HG03039 (cell line): Measurements from ENCODE around the gene CCDC85C.
"Not testable (repeated sequence)": the region's sequence is repeated elsewhere in the genome, so short reads cannot be mapped to it uniquely, and the experiment has no call there.

Experiments used
- ATAC-seq: cut with Tn5 transposase; IDR thresholded peaks from one replicate; pipeline ENCODE4 v1.9.1; 2021; ENCODE audit warnings: mild to moderate bottlenecking, moderate library complexity; ENCODE audit not compliant: unreplicated experiment

Gene CCDC85C

DNA sequence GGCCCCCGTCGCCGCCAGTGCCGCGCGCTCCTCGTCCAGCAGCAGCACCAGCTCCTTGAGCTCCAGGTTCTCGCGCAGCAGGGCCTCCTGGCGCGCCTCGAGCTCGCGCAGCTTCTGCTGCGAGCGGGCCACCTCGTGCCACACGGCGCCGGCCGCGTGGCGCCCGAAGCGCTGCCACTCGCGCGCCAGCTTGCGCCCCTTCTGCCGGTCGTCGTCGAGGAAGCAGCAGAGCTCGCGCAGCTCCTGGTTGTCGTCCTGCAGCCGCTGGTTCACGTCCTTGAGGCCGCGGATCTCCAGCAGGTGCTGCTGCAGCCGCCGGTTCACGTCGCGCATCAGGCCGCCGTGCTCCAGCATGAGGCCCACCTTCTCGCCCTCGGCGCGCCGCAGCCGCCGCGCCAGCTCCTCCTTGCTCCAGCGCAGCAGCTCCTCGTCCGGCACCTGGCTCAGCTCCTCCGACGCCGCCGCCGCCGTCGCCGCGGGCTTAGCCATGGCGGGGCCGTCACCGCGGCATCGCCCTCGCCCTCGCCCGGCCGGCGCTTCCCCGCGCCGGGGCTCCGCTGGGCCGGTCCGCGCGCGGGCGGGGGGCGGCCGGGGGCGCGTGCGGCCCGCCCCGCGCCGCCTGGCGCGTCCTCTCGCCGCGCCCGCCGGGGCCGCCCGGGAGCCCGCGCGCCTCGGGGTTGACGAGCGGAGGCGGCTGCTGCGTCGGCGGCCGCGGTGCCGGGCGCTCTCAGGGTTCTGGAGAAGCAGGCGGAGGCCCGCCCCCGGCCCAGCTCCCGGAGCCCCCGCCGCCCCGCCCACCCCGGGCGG, at the start of gene CCDC85C:
Gene CCDC85C (minus strand): TSS at position 737 of the 807 bp plus-strand sequence. CDS start 248 bp downstream, at position 489.
- no peak for ATAC-seq

DNA sequence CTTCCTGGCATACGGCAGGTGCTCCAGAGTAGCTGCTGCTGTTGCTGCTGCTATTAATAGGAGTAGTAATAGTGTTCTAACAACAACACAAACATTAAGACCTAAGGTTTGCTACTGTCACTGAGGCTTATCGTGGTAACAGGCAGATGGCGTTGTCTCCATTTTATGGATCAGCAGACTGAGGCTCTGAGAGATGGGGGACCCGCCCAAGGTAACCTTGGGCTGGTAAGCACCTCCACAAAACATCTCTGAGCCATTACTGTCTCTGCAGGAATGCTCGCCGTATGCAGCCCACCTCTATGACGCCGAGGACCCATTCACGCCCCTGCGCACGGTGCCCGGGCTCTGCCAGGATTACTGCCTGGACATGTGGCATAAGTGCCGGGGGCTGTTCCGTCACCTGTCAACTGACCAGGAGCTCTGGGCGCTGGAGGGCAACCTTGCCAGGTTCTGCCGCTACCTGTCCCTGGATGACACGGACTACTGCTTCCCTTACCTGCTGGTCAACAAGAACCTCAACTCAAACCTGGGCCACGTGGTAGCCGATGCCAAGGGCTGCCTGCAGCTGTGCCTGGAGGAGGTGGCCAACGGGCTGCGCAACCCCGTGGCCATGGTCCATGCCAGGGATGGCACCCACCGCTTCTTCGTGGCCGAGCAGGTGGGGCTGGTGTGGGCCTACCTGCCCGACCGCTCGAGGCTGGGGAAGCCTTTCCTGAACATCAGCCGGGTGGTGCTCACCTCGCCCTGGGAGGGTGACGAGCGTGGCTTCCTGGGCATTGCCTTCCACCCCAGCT, 48.1 kb upstream of the CCDC85C start:
- no peak for ATAC-seq

DNA sequence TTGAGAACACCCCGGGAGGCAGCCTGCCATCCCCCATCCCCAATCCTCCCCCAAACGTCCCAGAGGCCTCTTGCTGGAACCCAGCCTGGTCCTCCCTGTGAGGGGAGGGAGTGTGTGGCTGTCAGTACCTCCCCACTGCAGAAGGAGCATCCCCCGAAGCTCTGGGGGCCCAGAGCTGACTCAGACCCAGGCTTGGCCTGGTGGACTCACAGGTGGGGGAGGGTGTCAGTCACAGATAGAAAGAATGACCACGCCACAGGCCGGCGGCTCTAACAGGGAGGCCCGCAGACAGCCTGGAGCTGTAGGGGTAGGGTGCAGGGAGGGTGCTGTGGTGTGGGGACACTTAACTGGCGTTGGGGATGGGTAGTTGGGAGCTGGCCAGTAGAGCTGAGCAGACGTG, 46.2 kb upstream of the CCDC85C start:
- no peak for ATAC-seq

DNA sequence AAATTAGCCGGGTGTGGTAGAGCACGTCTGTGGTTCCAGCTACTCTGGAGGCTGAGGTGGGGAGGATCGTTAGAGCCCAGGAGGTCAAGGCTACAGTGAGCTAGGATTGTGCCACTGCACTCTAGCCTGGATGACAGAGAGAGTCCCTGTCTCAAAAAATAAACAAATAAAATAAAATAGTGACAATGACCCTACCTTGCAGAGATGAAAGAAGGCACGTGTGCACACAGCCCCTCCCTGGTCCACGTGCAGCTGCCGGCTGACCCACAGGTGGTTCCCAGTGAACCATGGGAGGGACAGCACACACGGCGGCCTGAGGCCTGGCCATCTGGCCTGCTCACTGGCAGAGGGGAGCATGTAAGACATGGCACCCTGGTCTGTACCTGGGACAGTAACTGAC, 45.6 kb upstream of the CCDC85C start:
- no peak for ATAC-seq

DNA sequence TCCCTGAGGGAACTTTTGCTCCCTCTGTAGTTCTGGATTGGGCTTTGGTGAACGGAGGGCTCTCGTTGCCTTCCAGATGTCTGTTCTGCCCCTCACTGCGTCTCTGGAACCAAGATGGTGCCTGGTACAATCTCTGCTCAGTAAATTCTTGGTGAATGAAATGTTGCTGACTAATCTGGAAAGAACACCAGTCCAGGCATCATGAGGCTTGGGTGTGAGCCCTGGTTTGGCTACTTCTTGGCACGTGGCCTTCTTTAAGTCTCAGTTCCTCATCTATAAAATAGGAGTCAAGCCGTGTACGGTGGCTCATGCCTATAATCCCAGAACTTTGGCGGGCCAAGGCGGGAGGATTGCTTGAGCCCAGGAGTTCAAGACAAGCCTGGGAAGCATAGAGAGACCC, 45.2 kb upstream of the CCDC85C start:
- ATAC-seq: no peak

DNA sequence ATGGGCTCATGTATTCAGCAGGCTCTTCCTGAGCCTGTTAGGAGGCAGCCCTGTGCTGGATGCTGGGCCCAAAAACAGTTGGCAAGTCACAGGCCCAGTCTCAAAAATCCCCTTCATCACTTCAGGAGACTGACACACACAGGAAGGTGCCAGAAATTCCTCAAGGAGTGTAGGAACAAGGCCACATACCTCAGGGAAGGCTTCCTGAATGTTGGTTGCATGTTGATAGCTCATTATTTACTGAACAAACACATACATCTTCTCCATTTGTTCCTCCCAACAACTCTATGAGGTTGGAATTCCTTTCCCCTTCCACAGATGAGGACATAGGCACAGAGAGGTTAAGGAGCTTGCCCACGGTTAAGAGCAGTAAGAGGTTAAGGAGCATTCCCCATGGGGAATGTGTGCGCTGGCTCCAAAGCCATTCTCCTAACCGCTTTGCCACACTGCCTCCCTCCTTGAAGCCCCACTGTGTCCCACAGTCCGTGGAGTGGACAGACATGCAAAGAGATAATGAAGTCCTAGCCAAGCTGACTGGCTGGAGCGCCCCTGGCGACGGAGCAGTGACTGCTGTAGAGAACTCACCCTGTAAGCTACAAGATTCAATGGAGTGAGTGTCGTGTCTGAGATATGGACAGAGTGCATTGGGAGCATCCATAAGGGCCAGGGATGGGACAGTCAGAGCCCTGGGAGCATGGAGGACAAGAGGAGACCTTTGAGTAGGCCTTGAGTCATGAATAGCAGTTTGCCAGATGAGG, 44.2 kb upstream of the CCDC85C start:
- ATAC-seq: no peak

DNA sequence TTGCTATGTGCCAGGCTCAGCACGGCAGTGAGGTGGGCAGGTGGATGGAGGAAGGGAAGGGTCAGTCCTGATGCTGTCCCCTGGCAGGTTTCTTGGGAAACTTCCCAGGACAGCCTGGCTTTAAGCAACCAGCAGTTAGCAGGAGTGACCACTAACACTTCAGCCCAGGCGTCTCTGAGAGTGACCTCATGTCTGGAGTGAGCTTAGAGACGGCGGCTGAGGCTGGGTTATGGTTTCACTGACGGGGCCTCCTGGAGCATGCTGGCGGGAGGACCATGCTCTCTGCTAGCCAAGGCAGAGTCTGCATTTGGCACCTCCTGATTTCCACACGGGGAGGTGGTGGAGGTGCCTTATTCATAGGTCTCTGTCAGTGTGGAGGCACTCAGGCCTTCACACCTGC, 43.4 kb upstream of the CCDC85C start:
- ATAC-seq: no peak

DNA sequence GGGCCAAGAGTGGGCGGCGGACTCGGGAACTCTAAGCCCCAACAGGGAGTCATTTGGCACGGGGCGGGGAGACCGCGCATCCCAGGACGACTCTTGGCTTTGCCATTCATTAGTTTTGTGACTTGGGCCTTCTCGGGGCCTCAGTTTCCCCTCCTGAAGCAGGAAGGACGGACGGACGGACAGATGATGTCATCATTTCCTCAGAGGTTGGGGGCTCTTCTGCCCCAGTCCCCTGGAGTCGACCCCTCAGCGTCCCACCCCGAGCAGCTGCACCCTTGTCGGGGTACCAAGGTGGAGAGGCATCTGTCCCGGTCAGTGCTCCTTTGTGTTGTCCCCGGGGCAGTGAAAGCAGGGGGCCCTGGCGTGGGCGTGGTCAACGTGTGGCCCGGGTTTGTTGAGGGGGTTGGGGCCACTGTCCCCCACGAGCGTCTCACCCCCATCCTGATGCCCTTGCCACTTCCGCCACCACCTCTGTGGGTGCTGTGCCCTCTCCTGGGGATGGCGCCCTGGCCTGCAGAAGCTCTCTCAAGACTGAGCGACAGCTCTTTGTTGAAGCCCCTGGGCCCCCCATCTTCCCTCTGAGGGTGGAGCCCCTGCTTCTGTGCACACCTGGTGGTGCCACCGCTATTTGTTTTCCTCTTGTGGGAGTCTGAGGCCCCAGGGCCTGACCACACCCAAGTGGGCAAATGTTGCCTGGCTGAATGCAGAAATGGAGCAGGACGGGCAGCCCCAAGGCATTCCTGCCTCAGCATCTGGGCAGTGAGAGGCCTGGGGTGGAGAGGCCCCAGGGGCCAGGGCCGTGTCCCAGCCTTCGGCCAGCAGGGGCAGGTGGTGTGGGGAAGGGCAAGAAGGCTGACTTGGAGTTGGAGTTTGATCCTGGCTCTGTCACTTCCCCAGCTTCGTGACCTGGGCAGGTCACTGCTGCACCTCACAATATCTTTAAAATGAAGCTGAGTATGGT, 41.8 kb upstream of the CCDC85C start:
- no peak for ATAC-seq

DNA sequence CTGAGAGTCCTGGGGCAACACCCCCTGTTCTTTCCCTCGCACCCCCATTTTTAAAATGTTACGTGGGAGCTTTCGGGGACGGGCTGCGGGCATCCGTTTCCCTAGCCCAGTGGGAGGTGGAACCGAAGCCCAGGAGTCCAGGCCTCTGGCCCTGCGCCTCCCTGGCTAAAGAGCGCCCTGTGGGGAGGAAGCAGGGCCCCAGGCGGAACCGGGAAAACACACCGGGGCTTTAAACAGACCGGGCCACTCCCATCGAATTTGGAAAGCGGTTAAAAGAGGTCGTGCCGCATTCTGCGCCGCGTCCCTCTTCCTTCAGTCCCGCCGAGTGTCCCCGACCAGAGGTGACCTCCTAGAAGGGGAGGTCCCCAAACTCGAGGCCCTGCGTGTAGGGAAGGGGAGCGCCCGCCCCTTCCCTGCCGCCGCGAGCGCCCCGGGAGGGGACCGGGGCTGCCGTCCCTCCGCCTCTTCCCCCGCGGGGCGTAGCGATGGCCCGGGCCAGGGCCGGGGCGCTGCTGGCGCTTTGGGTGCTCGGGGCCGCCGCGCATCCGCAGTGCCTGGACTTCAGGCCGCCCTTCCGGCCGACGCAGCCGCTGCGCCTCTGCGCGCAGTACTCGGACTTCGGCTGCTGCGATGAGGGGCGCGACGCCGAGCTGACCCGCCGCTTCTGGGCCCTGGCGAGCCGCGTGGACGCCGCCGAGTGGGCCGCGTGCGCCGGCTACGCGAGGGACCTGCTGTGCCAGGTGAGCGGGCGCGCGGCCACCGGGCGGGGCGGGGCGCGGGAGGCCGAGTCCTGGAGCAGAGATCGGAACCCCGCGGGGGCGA, 40.9 kb upstream of the CCDC85C start, which contains the start of gene HHIPL1:
Gene HHIPL1 (plus strand): TSS at position 407 of the 822 bp plus-strand sequence. CDS start 79 bp downstream, at position 486.
- ATAC-seq: no peak

DNA sequence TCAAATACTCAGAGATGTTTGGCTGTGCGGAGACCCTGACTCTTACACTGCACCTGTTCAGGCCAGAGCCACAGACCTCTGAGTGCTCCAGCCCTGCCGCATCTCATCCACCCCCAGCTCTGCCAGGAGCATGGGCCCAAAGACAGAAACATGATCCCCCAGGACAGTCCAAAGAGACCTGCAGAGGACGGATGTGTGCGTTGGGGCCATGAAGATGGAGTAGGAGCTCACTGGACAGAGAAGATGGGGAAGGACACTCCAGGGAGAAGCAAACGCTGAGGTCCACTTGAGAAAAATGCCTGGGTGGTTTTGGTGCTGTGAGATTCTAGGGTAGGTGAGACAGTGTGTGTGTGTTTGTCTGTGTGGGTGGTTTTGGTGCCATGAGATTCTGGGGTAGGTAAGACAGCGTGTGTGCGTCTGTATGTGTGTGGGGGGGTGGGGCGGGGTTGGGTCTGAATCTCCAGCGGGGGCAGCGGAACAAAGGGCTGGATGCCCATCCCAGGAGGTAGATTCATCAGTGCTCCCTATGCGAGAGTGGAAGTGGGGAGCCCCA, 40.1 kb upstream of the CCDC85C start:
- ATAC-seq: no peak

DNA sequence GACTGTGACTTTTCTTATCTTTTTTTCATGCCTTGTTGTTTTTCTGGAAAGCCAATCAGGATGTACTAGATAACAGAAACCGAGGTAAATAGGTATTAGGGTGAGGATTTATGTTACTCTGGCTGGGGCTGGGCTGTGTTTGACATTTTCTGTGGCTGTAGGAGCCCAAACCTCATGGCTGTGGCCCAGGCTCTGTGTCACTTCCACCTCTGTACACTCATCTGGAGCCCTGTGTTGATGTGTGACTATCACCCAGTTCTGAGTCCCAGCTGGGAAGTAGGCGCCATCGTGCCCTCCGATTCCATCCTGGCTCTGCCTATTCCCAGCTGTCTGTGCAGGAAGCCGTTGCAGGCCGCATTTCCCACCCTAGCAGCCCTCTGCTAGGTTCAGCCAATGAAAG, 39.3 kb upstream of the CCDC85C start:
- ATAC-seq: no peak

DNA sequence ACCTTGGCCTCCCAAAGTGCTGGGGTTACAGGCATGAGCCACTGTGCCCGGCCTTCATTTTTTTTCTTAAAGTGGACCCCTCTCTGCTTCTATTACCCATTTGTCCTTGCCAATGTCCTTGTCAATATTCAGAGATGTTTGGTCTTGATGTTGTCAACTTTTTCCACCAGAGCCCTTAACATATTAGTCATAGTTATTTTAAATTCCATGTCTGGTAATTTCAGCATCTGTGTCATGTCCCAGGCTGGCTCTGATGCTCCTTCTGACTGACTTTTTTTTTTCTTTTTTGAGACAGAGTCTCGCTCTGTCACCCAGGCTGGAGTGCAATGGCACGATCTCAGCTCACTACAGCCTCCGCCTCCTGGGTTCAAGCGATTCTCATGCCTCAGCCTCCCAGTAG, 38.8 kb upstream of the CCDC85C start:
- ATAC-seq: not testable (repeated sequence)

DNA sequence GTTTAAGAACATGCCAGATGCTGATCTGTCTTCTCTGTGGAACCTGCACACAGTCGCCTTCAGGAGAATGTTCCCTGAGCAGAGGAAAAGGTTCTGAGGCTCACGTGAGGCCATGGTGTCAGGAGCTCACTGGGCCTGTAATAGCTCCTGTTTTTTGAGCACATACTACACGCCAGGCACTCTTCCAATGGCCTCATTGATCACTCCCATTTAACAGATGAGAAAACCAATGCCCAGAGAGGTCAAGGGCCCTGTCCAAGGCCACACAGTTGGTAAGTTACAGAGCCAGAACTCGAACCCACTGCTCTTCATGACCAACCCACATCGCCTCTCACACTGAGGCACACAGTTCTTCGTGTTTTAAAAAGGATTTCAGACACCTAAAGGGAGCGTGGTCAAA, 33.6 kb upstream of the CCDC85C start:
- no peak for ATAC-seq

DNA sequence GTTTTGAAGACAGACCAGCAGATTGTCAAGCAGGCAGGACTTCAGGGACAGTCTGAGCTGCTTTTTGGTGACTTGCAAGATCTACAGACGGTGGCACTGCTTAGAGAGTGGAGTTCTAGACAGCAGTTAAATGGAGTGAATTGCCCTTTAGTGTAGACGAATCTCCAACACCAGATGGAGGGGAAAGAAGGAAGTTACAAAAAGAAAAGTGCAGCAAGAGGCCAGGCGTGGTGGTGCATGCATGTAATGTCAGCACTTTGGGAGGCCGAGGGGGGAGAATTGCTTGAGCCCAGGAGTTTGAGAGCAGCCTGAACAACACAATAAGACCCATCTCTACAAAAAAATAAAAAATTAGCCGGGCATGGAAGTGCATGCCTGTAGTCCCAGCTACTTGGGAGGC, 32.5 kb upstream of the CCDC85C start:
- no peak for ATAC-seq

DNA sequence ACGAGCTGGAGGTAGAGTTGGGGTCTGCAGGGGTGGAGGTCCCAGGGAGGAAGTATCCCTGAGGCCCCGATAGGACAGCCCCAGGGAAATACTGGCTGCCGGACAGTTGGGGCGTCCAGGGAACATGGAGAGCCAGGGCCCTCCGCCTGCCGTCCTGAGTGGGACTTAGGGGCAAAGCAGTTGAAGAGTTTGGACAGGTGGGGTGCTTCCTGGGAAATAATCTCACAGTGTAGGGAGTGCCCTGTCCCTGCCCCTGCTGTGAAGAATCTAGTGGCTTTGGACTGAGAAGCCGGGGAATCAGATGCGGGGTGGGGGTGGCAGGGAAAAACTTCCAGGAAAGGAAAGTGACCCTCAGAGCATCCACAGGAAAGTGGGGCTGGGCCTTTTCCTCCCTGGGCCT, 31.1 kb upstream of the CCDC85C start:
- ATAC-seq: no peak

DNA sequence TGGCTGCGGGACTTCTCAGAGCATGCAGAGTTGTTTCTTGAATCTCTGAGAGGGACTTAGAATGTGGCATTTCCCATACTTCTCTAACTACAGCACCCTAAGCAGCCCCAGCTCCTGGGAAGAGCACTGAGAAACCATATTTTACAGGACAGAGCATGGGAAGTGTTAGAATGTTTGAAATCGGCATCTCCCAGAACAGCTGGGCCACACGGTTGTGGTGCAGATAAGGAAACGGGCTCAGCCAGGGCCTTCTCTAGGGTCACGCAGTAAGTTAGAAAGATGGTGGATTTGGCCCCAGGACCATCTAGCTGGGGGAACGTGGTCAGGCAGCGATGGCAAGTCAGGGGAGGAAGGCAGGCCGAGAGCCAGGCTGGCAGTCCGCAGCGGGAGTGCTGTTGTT, 30.4 kb upstream of the CCDC85C start:
- no peak for ATAC-seq

DNA sequence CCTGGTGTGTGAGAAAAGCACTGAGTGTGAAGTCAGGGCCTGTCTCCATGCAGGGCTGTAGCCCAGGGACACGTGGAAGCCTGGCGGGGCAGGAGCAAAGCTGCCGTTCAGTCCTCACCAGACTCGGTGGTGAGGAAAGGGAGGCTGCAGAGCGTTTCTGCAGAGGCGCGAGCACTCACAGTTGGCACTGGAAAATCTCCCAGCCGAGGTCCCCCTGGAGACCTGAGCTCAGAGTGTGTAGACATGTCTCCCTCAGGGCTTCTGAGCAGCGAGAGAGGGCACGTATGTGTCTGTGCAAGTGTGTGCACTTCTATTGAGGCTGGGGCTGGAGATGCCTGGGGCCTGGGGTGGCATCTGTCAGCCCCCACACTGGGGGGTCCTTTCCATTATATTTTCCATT, 29.9 kb upstream of the CCDC85C start:
- ATAC-seq: no peak

DNA sequence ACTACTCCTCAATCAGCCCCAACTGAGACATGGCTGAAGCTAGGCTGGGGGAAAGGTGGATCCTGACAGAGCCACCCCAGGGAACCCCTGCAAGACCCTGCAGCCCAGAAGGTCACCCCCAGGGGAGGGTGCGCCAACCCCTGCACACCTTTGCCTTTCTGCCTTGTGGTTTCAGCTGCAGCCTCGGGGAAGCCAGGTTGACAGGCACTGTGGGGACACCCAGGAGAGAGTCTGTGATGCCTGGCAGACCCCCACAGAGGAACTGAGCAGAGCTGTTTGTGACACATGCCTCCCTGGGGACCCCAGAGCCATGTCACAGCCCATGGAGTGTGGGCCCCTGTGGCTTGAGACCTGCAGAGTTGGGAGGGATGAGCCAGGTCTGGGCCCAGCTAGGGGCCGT, 29.1 kb upstream of the CCDC85C start:
- ATAC-seq: no peak

DNA sequence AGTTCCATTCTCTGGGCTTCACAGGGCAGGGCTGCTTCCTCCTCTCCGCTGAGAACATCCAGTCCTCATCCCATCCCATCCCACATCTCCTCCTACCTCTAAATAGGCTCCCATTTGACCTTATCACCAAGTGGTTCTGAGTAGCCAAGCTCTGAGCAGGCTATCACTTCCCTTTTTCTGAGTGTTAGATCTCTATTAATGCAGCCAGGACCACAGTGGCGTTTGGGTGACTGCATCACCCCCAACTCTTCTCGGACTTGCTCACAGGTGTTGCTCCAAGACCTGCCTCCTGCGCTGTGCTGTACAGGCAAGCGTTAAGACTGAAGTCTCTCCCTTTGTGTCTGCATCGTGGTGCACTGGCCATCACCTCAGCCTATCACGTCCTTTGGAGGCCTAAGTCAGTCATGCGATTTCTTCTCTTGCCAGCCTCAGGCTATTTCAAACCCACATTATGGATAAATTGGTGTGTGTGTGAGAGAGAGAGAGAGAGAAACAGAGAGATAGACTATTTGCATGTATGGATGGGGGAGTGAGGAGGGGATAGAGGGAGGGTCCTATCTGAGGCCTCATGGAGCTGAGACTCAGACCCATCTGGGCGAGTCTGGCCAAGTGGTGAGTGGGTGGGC, 28.5 kb upstream of the CCDC85C start:
- no peak for ATAC-seq
